H1 (cell line): ENCODE measurements around the gene PKP1.

Experiments used
- CEBPB ChIP-seq: IDR thresholded peaks from 2 replicates; pipeline ENCODE4 v1.6.1; 2012; ENCODE audit warnings: low read depth, low read length
- CTCF ChIP-seq, 3 experiments: IDR thresholded peaks; 1 replicate in 2 of 3; 2 replicates in 1 of 3; pipeline versions ENCODE4 v1.5.1 to v1.6.1; 2011; ENCODE audit warnings: low read length in 3 of 3, mild to moderate bottlenecking in 3 of 3, inconsistent platforms in 2 of 3, low read depth in 1 of 3, moderate library complexity in 1 of 3; ENCODE audit not compliant: insufficient read depth in 1 of 3; ENCODE audit errors: control extremely low read depth in 1 of 3
- EGR1 ChIP-seq: IDR thresholded peaks from 2 replicates; pipeline ENCODE4 v1.6.1; 2011; ENCODE audit warnings: low read depth, low read length, borderline replicate concordance
- EZH2 ChIP-seq: fragments of 200-600 bp; sonication (generic); IDR thresholded peaks from 2 replicates; pipeline ENCODE4 v1.7.1; 2012; ENCODE audit warnings: low read depth, mild to moderate bottlenecking, moderate library complexity, low read length, inconsistent platforms; ENCODE audit not compliant: severe bottlenecking
- POLR2A ChIP-seq, 2 experiments: IDR thresholded peaks; 1 replicate in 1 of 2; 2 replicates in 1 of 2; pipeline ENCODE4 v1.6.1; 2011; ENCODE audit warnings: low read depth in 2 of 2, low read length in 2 of 2, mild to moderate bottlenecking in 2 of 2; ENCODE audit errors: control extremely low read depth in 1 of 2
- POLR2AphosphoS5 ChIP-seq: IDR thresholded peaks from 2 replicates; pipeline ENCODE4 v1.6.1; 2011; ENCODE audit warnings: low read depth, low read length

- TF ChIP-seq EGR1 (no peak), CTCF (IDR thresholded peaks at IDR 0.05; ENCODE audit: control extremely low read depth in 1 of 3, insufficient read depth in 1 of 3, low read depth in 1 of 3, low read length in 3 of 3) (no peak), EZH2 (no peak), POLR2A (IDR thresholded peaks at IDR 0.05; ENCODE audit: control extremely low read depth in 1 of 2, low read depth in 2 of 2, low read length in 2 of 2) (no peak), CEBPB (no peak), POLR2AphosphoS5 (no peak)
Measured at GRCh38 chr1:201285846-201286245, 2.5 kb downstream of the PKP1 start.
